Caco-2 (cell line): Measurements from ENCODE around the gene XXYLT1. TPM values are rescaled to one million over a fixed set of nuclear protein-coding genes. Genes with fewer than 3 reads are reported as not detected.
A peak's percentile ranks its signal among the peaks of the same experiment; 100 is the strongest.

Experiments used
- BruUV-seq: library from RNA; stranded (reverse); fragments of 400-500 nt; replicated peaks from 2 replicates; lab custom pipeline; 2021; lab: Mats Ljungman, UMichigan
- CTCF ChIA-PET: fragments of 300-600 bp; sonication (Branson Sonifier 250); formaldehyde crosslinking; loops from one replicate; lab custom pipeline; 2022; ENCODE audit warnings: antibody characterized with exemption; lab: Charles Lee
- POLR2A ChIA-PET: fragments of 300-600 bp; sonication (Branson Sonifier 250); formaldehyde crosslinking; loops from one replicate; lab custom pipeline; 2022; ENCODE audit warnings: antibody characterized with exemption; lab: Charles Lee
- DNase-seq, 2 experiments: peaks; one replicate each; pipeline versions ENCODE4 v3.0.0 to v3.0.0-alpha.2; 2020 to 2022
- H3K27me3 ChIP-seq: replicated peaks from 2 replicates; pipeline ENCODE4 v1.6.0; 2011; ENCODE audit warnings: low read length; ENCODE audit not compliant: control insufficient read depth, insufficient read depth
- H3K36me3 ChIP-seq: 2 replicates; pipeline ENCODE4 v1.5.1; 2011; ENCODE audit warnings: low read length; ENCODE audit not compliant: control insufficient read depth, insufficient read depth
- H3K4me1 ChIP-seq: fragments of 250-450 bp; sonication (Bioruptor Pico); 2 replicates; pipeline ENCODE4 v1.5.1; 2020; ENCODE audit warnings: mild to moderate bottlenecking
- H3K4me3 ChIP-seq: 2 replicates; pipeline ENCODE4 v1.5.1; 2011; ENCODE audit warnings: low read depth, mild to moderate bottlenecking, control low read depth, low read length
- H3K9me3 ChIP-seq: fragments of 250-450 bp; sonication (Bioruptor Pico); 2 replicates; pipeline ENCODE4 v1.5.1; 2020; ENCODE audit warnings: mild to moderate bottlenecking, moderate library complexity
- H3K27ac Mint-ChIP-seq: one replicate; pipeline ENCODE4 v1.8.0; 2022; ENCODE audit warnings: mixed read lengths; ENCODE audit not compliant: unreplicated experiment
- H3K27me3 Mint-ChIP-seq: one replicate; pipeline ENCODE4 v1.8.0; 2022; ENCODE audit warnings: mixed read lengths; ENCODE audit not compliant: insufficient read depth, unreplicated experiment
- H3K36me3 Mint-ChIP-seq: one replicate; pipeline ENCODE4 v1.8.0; 2022; ENCODE audit warnings: mild to moderate bottlenecking, mixed read lengths; ENCODE audit not compliant: insufficient read depth, unreplicated experiment
- H3K4me1 Mint-ChIP-seq: one replicate; pipeline ENCODE4 v1.8.0; 2022; ENCODE audit warnings: low read depth, mixed read lengths; ENCODE audit not compliant: unreplicated experiment
- H3K4me3 Mint-ChIP-seq: one replicate; pipeline ENCODE4 v1.8.0; 2022; ENCODE audit warnings: mild to moderate bottlenecking, moderate library complexity, mixed read lengths; ENCODE audit not compliant: unreplicated experiment
- H3K9me3 Mint-ChIP-seq: one replicate; pipeline ENCODE4 v1.8.0; 2022; ENCODE audit warnings: mixed read lengths; ENCODE audit not compliant: unreplicated experiment
- CTCF ChIP-seq, 2 experiments: fragments of 200-600 bp in 1 of 2; IDR thresholded peaks; 1 replicate in 1 of 2; 2 replicates in 1 of 2; pipeline versions ENCODE4 v1.5.1 to v1.8.0; 2011 to 2022; ENCODE audit warnings: antibody characterized with exemption in 1 of 2, control low read depth in 1 of 2, inconsistent platforms in 1 of 2, low read depth in 1 of 2, low read length in 1 of 2, mild to moderate bottlenecking in 1 of 2, moderate library complexity in 1 of 2; ENCODE audit not compliant: insufficient read depth in 1 of 2, severe bottlenecking in 1 of 2, unreplicated experiment in 1 of 2
- intact Hi-C: fragments of 100-400 bp; cut with micrococcal nuclease; formaldehyde crosslinking; loops from one replicate; pipeline ENCODE4 v1.10.0; 2022; ENCODE audit not compliant: unreplicated experiment
- total RNA-seq: library from RNA; stranded (reverse); gene quantifications from 2 replicates; pipeline ENCODE4 v1.2.3, GENCODE V29; 2022

XXYLT1 gene
- total RNA-seq, 1 experiment from 2014 or later = 14.2 TPM

- Histone ChIP-seq H3K9me3 (no peaks in the 10 kb centered on the region), H3K4me3 (no peak overlapping the region), H3K27me3 (no peaks in the 10 kb centered on the region), H3K36me3 (no peaks in the 10 kb centered on the region), H3K4me1 (peaks cover 25% of the 10 kb centered on the region)
- no peak overlapping the region for H3K4me3 Mint-ChIP-seq
- ChIA-PET POLR2A (interaction anchor here (0.5 kb wide), 1 partner anchor 66 kb away, joined by 3 read pairs; no protein-coding TSS in a partner anchor), CTCF (interaction anchor here (0.8 to 1.3 kb wide), 4 partner anchors 61 to 381 kb away, joined by 4 to 8 read pairs (median 5); partner anchors contain the start of gene XXYLT1)
- H3K4me1 Mint-ChIP-seq = peaks cover 7% of the 10 kb centered on the region
- H3K27me3 Mint-ChIP-seq = no peaks in the 10 kb centered on the region
- no TSS peak for BruUV-seq
- peaks cover 6% of the 10 kb centered on the region for H3K36me3 Mint-ChIP-seq
- intact Hi-C loops = no loop called here
- no peak overlapping the region for H3K27ac Mint-ChIP-seq
- DNase-seq = peak; percentile 62 to 63
- no peaks in the 10 kb centered on the region for H3K9me3 Mint-ChIP-seq
- TF ChIP-seq CTCF (IDR thresholded peaks at IDR 0.05; ENCODE audit: insufficient read depth in 1 of 2, low read depth in 1 of 2, low read length in 1 of 2, severe bottlenecking in 1 of 2, unreplicated experiment in 1 of 2) = no peak
These were observed 207.3 kb downstream of the XXYLT1 start for GRCh38 chr3:195063581-195064193.

DNA sequence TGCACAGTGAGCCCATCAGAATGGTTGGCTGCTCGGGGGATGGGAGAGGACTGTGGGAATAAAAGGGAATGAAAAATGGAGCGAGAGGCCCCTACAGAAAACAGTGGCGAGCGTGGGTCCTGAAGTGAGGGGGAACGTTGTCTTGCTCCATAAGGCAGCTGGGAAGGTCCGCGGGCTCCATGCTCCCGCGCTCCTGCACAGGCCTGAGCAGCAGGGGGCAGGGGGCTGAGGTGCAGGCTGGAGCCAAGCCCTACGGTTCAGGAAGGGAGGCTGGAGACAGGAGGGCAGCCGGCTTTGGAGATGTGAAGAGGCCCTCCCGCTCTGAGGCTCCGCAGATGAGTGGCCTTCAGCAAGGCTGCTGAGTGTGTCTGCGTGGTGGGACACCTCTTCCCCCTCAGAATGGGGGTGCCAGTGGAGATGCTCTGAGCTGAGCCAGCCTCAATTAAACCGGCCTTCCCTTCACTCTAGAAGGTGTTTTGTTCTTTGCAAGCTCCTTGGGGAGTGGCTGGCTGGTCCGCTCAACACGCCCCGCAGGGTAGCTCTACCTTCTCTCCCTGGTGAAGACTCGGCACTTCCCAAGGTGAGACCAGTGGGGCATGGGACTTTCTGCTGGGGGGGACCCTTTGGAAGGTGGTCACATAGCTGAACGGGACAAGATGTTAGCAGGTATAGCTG lies 208.0 kb downstream of the XXYLT1 start:
- intact Hi-C loops = no loop called here
- ChIA-PET CTCF (interaction anchor here (1.2 to 1.3 kb wide), 2 partner anchors 62 to 380 kb away, joined by 5 read pairs; no protein-coding TSS in a partner anchor), POLR2A (interaction anchor here (0.5 kb wide), 1 partner anchor 253 kb away, joined by 3 read pairs; no protein-coding TSS in a partner anchor)
- no peak overlapping the region for H3K4me3 ChIP-seq
- TF ChIP-seq CTCF (IDR thresholded peaks at IDR 0.05; ENCODE audit: insufficient read depth in 1 of 2, low read depth in 1 of 2, low read length in 1 of 2, severe bottlenecking in 1 of 2, unreplicated experiment in 1 of 2) = no peak
- Mint-ChIP-seq H3K27me3 (no peaks in the 10 kb centered on the region), H3K4me3 (no peak overlapping the region), H3K27ac (peak overlapping the region; percentile 58), H3K4me1 (peaks cover 7% of the 10 kb centered on the region), H3K9me3 (no peaks in the 10 kb centered on the region), H3K36me3 (no peaks in the 10 kb centered on the region)
- BruUV-seq = no TSS peak
- no peaks in the 10 kb centered on the region for H3K9me3 ChIP-seq
- no peaks in the 10 kb centered on the region for H3K36me3 ChIP-seq
- no peak for DNase-seq
- H3K27me3 ChIP-seq = no peaks in the 10 kb centered on the region
- peaks cover 22% of the 10 kb centered on the region for H3K4me1 ChIP-seq

DNA sequence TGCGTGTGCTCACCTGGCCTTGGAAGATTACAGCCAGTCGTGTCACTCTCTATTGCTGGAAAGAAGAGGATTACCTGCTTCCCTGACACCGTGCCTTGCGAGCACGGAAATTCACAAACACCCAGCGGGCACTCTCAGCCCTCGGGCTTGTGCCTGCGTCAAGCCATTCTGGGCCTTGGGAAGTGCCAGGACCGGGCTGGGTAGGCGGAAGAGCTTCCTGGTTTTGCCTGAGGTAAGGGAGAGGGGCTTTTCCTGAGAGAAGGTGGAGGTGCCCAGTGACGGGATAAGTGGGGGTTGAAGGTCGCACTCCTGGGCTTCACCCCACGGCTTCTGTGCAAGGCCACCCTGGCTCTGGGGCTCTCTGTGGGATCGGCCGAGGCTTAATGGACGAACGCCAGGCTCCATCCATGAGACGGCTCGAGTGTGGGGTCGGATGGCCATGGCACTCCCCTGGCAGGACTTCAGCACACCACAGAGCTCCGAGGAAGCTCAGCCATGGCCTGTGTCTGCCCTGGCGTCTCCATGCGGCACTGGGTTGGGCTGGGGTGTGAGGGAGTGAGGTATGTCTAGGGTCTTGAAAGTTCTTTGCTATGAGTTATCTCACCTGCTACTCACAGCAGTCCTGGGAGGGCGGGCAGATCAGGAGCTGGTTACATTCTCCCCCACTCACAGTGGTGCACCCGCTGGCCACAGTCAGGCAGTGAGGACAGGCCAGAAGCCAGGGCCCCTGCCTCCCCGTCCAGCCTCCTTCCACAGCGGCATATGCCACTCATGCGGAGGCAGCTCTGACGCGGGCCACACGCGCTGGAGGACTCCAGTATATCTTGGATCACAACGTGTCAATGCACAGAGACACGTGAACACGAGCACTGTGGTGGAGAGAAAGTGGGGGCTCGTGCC lies 209.0 kb downstream of the XXYLT1 start:
- H3K4me3 ChIP-seq = no peak overlapping the region
- BruUV-seq = no TSS peak
- Mint-ChIP-seq H3K9me3 (no peaks in the 10 kb centered on the region), H3K4me3 (no peak overlapping the region), H3K27ac (peak overlapping the region; percentile 58), H3K36me3 (no peaks in the 10 kb centered on the region), H3K27me3 (no peaks in the 10 kb centered on the region), H3K4me1 (peaks cover 7% of the 10 kb centered on the region)
- ChIA-PET POLR2A (no interaction called here), CTCF (no interaction called here)
- H3K27me3 ChIP-seq = no peaks in the 10 kb centered on the region
- intact Hi-C loops = no loop called here
- no peaks in the 10 kb centered on the region for H3K9me3 ChIP-seq
- TF ChIP-seq CTCF (IDR thresholded peaks at IDR 0.05; ENCODE audit: insufficient read depth in 1 of 2, low read depth in 1 of 2, low read length in 1 of 2, severe bottlenecking in 1 of 2, unreplicated experiment in 1 of 2) = no peak
- DNase-seq = no peak
- H3K4me1 ChIP-seq = peaks cover 22% of the 10 kb centered on the region
- no peaks in the 10 kb centered on the region for H3K36me3 ChIP-seq
